HG02642 (cell line): ENCODE results near the gene CFAP73.
"Not testable (repeated sequence)": the region's sequence is repeated elsewhere in the genome, so short reads cannot be mapped to it uniquely, and the experiment has no call there.

Experiments
- ATAC-seq: cut with Tn5 transposase; IDR thresholded peaks from one replicate; pipeline ENCODE4 v1.9.1; 2021; ENCODE audit warnings: mild to moderate bottlenecking; ENCODE audit not compliant: unreplicated experiment, poor library complexity

CFAP73 gene

GRCh38 chr12:113138826-113139225 lies 10.7 kb upstream of the CFAP73 start:
- ATAC-seq = no peak

GRCh38 chr12:113140706-113141105 lies 8.8 kb upstream of the CFAP73 start:
- ATAC-seq = no peak

GRCh38 chr12:113141716-113142115 lies 7.8 kb upstream of the CFAP73 start:
- ATAC-seq = not testable (repeated sequence)

GRCh38 chr12:113142173-113142885 lies 7.2 kb upstream of the CFAP73 start:
- no peak for ATAC-seq

GRCh38 chr12:113142886-113143332 lies 6.6 kb upstream of the CFAP73 start:
- no peak for ATAC-seq

- no peak for ATAC-seq
These were observed 5.6 kb upstream of the CFAP73 start for GRCh38 chr12:113143959-113144358.

- ATAC-seq = no peak
These were observed 4.7 kb upstream of the CFAP73 start for GRCh38 chr12:113144806-113145205.

- ATAC-seq = no peak
These were observed 3.6 kb upstream of the CFAP73 start for GRCh38 chr12:113145720-113146551.

- no peak for ATAC-seq
These were observed 2.5 kb upstream of the CFAP73 start for GRCh38 chr12:113146999-113147398.

- no peak for ATAC-seq
These were observed 2.1 kb downstream of the CFAP73 start for GRCh38 chr12:113151655-113152054.

GRCh38 chr12:113152196-113152834 lies 2.8 kb downstream of the CFAP73 start:
- no peak for ATAC-seq

- ATAC-seq = peak; percentile 51
These were observed 3.6 kb downstream of the CFAP73 start for GRCh38 chr12:113152835-113153814.

GRCh38 chr12:113154351-113154973 lies 4.9 kb downstream of the CFAP73 start:
- no peak for ATAC-seq

GRCh38 chr12:113155060-113155459 lies 5.5 kb downstream of the CFAP73 start:
- no peak for ATAC-seq

GRCh38 chr12:113155646-113156045 lies 6.1 kb downstream of the CFAP73 start:
- no peak for ATAC-seq

- ATAC-seq = no peak
These were observed 7.8 kb downstream of the CFAP73 start for GRCh38 chr12:113157218-113157859.

- ATAC-seq = no peak
These were observed 9.1 kb downstream of the CFAP73 start for GRCh38 chr12:113158439-113159203.

GRCh38 chr12:113159937-113160336 lies 10.4 kb downstream of the CFAP73 start:
- no peak for ATAC-seq
